NCI-H345 (cell line): ENCODE data around the gene NCAN.

Source experiments
- DNase-seq: peaks from one replicate; lab custom pipeline; 2025; lab: John Stamatoyannopoulos, UW

The NCAN gene

DNA sequence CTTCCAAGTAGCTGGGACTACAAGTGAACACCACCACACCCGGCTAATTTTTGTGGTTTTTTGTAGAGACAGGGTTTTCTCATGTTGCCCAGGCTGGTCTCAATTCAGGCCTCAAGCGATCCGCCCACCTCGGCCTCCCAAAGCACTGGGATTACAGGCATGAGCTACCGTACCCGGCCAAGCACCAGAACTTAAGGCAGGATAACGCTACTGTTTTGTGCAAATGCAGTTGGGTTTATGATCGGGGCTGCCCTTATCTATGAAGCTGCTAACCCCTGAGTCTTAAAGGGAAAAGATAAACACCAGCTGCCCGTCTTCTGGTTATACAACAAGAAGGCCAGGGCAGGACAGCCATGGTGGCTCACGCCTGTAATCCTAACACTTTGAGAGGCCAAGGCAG is 73.9 kb downstream of the NCAN start:
- no peak for DNase-seq

DNA sequence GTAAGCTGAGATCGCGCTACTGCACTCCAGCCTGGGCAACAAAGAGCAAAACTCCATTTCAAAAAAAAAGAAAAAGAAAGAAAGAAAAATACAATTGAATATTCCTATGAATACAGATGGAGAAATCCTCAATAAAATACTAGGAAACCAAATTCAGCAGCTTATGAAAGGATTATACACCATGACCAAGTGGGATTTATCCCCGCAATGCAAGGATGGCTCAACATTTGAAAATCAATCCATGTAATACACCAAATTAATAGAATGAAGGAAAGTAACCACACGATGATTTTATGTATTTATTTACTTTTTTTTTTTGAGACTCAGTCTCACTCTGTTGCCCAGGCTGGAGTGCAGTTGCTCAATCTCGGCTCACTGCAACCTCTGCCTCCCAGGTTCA is 80.8 kb downstream of the NCAN start:
- DNase-seq, result no peak

DNA sequence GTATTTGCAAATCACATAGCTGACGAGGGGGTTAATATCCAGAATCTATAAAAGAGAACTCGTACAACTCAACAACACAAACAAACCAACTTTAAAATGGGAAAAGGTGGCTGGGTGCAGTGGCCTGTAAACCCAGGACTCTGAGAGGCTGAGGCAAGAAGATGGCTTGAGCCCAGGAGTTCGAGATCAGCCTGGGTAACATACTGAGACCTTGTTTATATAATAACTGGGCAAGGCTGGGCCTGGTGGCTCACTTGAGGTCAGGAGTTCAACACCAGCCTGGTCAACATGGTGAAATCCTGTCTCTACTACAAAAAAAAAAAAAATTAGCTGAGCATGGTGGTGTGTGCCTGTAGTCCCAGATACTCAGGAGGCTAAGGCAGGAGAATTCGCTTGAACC is 83.2 kb downstream of the NCAN start:
- DNase-seq, result no peak

DNA sequence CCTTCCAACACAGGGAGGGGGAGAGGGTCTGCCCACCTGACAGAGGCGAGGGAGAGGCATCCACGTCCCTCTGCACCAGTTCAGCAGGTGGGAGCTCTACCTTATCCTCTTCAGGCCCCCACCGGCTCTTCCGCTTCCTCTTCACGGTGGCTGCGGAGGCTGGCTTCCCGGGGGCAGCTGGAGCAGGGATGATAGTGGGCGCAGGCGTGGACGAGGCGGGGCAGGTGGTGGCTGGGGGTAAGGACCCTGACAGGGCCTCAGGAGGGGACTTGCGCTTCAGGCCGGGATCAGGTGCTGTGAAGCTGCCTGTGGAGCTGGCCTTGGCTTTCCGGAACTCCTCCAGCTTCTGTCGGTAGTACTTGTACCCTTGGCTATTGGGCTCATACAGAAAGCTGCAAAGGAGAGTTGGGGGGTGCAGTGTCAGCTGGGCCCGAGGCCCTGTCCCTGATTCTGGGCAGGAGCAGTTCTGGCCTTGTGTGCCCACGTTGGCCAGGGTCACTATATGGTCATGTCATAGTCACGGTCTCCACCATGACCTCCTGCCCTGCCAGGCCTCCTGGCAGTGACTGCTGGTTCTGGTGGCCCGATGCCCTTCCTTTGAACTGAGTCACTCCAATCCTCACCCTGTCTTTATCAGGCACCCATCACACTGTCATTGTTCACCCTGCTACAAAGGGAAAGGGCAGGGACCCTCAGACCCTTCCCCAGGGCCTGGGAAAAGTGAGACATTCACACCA is 85.4 kb downstream of the NCAN start:
- no peak for DNase-seq

DNA sequence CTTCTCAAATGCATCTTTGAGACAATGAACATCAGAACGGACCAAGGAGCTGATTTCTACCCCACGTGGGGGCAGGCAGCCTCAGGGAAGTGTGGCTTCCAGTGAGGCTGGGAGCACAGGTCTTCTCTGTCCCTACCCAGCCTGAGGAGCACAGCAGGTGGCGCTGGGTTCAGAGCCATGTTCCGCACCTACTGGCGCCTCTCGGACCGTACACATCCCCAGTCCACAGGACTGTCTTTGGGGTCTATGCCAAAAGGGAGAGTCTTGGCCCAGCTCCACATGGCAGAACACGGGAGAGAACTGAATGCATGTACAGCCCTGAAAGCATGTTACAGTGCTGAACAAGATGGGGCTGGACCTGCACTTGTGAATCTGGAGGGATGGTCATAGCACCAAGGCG is 86.0 kb downstream of the NCAN start:
- no peak for DNase-seq

DNA sequence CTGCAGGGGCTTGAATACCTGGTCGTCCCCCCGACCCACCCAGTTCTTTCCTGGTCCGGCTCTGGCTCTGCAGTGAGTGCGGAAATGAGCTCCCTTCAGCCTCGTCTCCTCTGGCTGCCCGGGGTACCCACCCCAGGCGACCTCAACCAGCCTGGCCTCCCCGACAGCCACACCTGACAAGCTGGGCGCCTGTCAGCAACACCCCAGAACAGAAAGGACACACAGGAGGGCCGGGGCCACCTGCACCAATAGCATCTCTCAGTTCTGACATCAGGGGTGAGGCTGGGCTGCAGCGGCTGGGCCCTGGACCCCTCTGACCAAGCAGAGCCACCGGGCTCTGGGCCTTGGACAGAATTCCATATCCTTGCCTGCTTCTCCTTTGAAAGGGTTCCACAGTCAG is 88.9 kb downstream of the NCAN start:
- DNase-seq, result no peak
